HG03159 (cell line): ENCODE data around the gene TUBB2B.
"Not testable (repeated sequence)": the region's sequence is repeated elsewhere in the genome, so short reads cannot be mapped to it uniquely, and the experiment has no call there.

Source experiments
- ATAC-seq: cut with Tn5 transposase; IDR thresholded peaks from one replicate; pipeline ENCODE4 v1.9.1; 2021; ENCODE audit warnings: mild to moderate bottlenecking, moderate library complexity; ENCODE audit not compliant: unreplicated experiment

TUBB2B gene

GRCh38 chr6:3212261-3212660 is 15.2 kb downstream of the TUBB2B start:
- no peak for ATAC-seq

- ATAC-seq: no peak
Observed at GRCh38 chr6:3211681-3212080, 15.8 kb downstream of the TUBB2B start.

GRCh38 chr6:3210024-3210610 is 17.3 kb downstream of the TUBB2B start:
- ATAC-seq: no peak

GRCh38 chr6:3209114-3210023 is 18.1 kb downstream of the TUBB2B start:
- no peak for ATAC-seq

GRCh38 chr6:3208775-3209113 is 18.7 kb downstream of the TUBB2B start:
- ATAC-seq: no peak

GRCh38 chr6:3208098-3208774 is 19.2 kb downstream of the TUBB2B start:
- ATAC-seq: no peak

GRCh38 chr6:3206339-3207015 is 21.0 kb downstream of the TUBB2B start:
- ATAC-seq: no peak

GRCh38 chr6:3205913-3206312 is 21.5 kb downstream of the TUBB2B start:
- no peak for ATAC-seq

- no peak for ATAC-seq
Observed at GRCh38 chr6:3204921-3205320, 22.5 kb downstream of the TUBB2B start.

GRCh38 chr6:3202999-3203696 is 24.3 kb downstream of the TUBB2B start:
- no peak for ATAC-seq

GRCh38 chr6:3201388-3201787 is 26.1 kb downstream of the TUBB2B start:
- no peak for ATAC-seq

GRCh38 chr6:3200682-3201081 is 26.8 kb downstream of the TUBB2B start:
- no peak for ATAC-seq

GRCh38 chr6:3199382-3199781 is 28.1 kb downstream of the TUBB2B start:
- no peak for ATAC-seq

GRCh38 chr6:3197734-3198133 is 29.7 kb downstream of the TUBB2B start:
- not testable (repeated sequence) for ATAC-seq

GRCh38 chr6:3196770-3197169 is 30.7 kb downstream of the TUBB2B start:
- no peak for ATAC-seq

GRCh38 chr6:3195695-3196497 is 31.6 kb downstream of the TUBB2B start:
- ATAC-seq: no peak

- ATAC-seq: no peak
Observed at GRCh38 chr6:3195420-3195694, 32.1 kb downstream of the TUBB2B start.

- no peak for ATAC-seq
Observed at GRCh38 chr6:3194535-3195419, 32.7 kb downstream of the TUBB2B start.
